NCI-H187 (cell line): ENCODE results near the gene IPO4.
"Not testable (repeated sequence)": the region's sequence is repeated elsewhere in the genome, so short reads cannot be mapped to it uniquely, and the experiment has no call there.

Source experiments
- DNase-seq, 2 experiments: peaks; one replicate each; lab custom pipeline; 2025; lab: John Stamatoyannopoulos, UW

Gene IPO4

DNA sequence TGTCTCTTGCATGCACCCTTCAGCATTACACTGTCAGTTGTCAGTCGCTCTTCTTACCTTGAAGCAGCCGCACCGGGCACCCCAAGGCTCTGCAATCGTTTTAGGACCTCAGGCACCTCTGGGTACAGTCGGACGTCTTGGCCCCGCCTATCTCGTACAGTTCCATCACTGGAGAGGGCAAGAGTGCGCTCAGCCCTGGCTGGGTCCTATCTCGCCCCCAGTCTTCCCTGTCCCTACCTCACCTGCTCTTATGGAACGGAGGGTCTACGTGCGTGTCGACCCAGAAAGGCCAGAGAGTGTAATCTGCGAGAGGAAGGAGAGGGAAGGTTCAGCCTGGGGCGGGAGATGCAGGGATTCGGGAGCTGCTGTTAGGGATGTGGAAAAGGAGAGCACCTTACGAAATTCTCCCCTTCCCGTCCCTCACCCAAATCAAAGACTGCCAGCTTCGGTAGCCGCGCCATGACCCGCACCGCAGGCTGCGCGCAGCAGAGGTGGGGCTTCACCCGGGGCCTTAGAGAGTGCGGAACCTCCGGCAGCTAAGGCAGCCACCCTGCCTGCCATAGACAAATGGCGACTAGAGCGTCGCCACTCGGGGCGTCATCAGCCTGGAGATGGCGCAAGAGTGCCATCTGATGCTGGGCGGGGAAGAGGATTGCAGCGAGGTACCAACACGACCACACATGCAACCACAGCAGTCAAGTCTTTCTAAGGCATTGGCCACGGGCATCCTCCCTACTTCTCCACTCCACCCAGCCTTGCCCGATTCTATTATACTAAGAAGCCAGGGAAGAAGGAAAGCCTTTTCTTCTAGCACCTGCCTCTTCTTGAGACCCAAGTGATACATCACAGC is 27.1 kb upstream of the IPO4 start, which contains the start of gene MDP1:
MDP1 (minus strand) TSS at position 572 of the 850 bp plus-strand sequence; CDS start at position 461, 111 bp downstream.
- peak; percentile 79 to 88 for DNase-seq

GRCh38 chr14:24213866-24214662 is 25.4 kb upstream of the IPO4 start:
- DNase-seq: no peak

DNA sequence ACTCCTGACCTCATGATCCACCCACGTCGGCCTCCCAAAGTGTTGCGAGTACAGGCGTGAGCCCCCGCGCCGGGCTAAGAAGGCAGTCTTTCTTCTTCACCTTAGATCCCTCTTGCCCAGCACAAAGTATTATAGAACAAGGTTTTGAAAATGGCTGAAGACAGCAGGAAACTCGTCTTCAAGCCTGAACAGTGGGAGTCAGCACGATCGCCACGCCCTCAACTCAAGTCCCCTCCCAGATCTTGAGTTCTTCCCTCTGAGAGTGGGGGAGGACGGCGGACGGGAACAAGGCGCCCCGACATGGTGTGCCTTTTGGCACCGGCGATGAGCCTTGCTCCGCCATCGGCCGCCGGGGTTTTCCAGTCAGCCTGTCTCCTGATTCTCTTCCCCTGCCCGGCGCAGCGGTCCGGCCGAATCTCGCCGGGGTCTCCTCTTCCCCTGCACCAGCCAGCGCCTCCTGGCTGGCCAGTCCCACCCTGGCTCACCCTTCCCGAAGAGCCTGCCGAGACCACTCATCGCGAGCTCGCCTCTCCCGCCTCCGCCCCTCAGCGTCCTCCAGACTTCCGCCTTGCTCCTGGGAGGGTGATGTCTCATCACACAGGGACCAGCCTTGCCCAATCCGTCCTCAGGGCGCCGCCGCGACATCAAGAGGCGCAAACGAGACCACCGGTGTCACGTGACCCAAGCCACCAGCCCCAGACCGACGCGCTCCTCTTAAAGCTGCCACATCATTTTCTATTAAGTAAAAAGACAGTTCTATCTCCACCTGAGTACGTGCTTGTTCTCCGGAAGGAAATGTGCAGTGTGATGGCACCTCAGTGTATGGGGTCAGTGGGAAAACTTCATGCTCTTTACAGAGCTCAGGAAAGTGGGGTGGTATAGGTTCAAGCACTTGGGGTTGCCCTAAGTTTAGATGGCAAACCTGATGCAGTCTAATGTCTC is 24.6 kb upstream of the IPO4 start, which contains the start of gene CHMP4A:
CHMP4A (minus strand) TSS at position 565 of the 942 bp plus-strand sequence; CDS start at position 516, 49 bp downstream.
- peak; percentile 83 to 99 for DNase-seq

DNA sequence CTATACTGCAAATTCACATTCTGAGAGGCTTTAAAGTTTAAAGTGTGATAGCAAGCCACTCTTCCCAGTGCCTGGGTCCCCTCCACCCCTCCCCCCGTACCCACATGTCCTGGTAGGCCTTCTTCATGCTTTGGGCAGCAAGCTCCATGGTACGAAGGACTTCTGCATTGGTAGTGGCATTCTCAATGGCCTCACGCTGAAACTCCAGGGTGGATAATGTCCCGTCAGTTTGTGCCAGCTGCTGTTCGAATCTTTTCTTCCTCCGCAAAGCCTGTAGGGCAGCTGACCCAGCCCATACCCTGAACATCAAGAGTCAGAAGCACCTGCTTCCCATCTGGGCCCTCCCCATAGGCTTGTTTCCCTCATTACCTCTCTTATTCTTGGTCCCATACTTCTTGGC is 22.7 kb upstream of the IPO4 start:
- DNase-seq: no peak

DNA sequence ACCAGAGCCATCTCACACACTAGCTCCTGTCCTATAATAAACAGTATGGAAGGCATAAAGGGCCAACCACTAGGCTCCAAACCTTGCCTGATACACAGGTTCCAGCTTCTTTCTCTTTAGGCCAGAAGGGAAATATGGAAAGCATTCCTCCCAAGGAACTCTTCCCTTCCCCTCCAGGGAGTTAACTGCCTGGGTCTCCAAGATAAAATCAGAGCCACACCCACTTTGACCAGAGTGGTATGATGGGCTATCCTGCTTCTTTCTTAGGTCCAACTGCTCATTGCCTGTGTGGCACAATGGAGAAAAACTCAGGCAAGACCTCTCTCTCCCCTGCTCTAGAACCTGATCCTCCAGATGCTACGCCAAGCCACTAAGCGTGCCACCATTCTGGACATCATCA is 19.0 kb upstream of the IPO4 start:
- DNase-seq: no peak

GRCh38 chr14:24207104-24207551 is 18.5 kb upstream of the IPO4 start:
- DNase-seq: no peak

- no peak for DNase-seq
Measured at GRCh38 chr14:24206260-24207103, 17.9 kb upstream of the IPO4 start.

GRCh38 chr14:24204163-24205146 is 15.8 kb upstream of the IPO4 start:
- DNase-seq: no peak

- not testable (repeated sequence) for DNase-seq
Measured at GRCh38 chr14:24203249-24203886, 14.8 kb upstream of the IPO4 start.

DNA sequence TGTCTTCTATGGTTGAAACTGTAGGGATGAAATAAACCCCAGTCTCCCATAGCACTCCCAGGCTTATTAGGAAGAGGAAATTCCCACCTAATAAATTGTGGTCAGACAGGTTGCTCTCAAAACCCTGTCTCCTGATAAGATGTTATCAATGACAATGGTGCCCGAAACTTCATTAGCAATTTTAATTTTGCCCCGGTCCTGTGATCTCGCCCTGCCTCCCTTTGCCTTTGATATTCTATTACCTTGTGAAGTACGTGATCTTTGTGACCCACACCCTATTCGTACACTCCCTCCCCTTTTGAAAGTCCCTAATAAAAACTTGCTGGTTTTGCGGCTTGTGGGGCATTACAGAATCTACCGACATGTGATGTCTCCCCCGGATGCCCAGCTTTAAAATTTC is 13.9 kb upstream of the IPO4 start:
- DNase-seq: not testable (repeated sequence)

GRCh38 chr14:24198814-24199524 is 10.4 kb upstream of the IPO4 start:
- DNase-seq: no peak

GRCh38 chr14:24197056-24197450 is 8.4 kb upstream of the IPO4 start:
- no peak for DNase-seq

- DNase-seq: no peak
Measured at GRCh38 chr14:24196071-24197055, 7.7 kb upstream of the IPO4 start.

GRCh38 chr14:24195186-24196070 is 6.8 kb upstream of the IPO4 start, which contains the start of gene TM9SF1:
TSS of gene TM9SF1 (minus strand) at chr14:24195441. CDS start at chr14:24195019, 422 bp downstream.
- DNase-seq: peak; percentile 67 to 74

GRCh38 chr14:24194873-24195185 is 6.2 kb upstream of the IPO4 start:
- no peak for DNase-seq
